IPS-11a (cell line): ENCODE results near the gene KCNIP3.

Source experiments
- H3K4me3 ChIP-seq: one replicate; pipeline ENCODE4 v1.5.1; 2013; ENCODE audit warnings: low read depth, low read length, control low read depth

The KCNIP3 gene

DNA sequence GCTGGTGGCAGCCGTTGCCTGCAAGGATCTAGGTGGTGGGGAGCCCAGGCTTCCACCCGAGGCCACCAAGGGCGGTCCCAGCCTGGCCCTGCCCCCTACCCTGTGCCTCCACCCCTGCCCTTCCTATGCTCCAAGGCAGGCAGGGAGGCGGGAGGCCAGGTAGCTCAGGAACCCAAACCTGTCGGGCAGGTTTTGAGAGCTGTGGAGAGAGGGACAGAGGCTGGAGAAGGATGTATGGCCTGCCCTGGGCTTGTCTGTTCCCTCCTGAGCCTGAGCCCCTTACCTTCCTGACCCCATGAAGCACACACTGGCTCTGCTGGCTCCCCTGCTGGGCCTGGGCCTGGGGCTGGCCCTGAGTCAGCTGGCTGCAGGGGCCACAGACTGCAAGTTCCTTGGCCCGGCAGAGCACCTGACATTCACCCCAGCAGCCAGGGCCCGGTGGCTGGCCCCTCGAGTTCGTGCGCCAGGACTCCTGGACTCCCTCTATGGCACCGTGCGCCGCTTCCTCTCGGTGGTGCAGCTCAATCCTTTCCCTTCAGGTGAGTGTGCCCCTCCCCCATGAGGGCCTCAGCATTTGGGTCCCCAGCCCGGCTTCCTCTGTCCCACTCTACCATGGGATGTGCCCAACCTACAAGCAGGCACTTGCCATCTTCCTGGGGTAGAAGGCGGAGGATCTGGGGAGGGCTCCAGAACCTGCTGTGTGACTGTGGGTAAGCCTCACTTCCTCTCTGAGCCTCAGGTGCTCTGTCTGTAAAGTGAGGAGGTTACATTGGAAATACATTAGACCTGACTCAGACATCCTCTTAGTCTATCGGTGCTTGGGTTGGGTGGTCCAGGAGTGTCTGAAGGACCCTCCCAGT, 22.6 kb upstream of the KCNIP3 start, which contains the start of gene PROM2:
Gene PROM2 (plus strand): TSS at position 159 of the 860 bp plus-strand sequence. CDS start 137 bp downstream, at position 296.
- no peak within 1 kb of the TSS for H3K4me3 ChIP-seq

DNA sequence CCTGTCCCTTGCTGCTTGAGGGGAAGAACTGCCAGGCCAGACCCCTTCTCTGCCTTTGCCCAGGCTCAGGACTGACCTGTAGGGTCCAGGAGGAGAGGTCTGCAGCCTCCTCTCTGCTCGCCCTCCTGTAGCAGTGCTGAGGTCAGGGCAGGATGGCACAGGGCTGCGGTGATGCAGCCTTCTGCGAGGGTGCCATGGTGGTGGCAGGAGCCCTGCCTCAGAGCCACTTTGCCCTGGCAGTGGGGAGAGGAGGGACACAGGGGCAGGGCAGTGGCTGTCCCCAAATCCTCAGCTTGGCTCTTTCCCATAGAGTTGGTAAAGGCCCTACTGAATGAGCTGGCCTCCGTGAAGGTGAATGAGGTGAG, 22.0 kb upstream of the KCNIP3 start:
- H3K4me3 ChIP-seq, result no peak overlapping the region

DNA sequence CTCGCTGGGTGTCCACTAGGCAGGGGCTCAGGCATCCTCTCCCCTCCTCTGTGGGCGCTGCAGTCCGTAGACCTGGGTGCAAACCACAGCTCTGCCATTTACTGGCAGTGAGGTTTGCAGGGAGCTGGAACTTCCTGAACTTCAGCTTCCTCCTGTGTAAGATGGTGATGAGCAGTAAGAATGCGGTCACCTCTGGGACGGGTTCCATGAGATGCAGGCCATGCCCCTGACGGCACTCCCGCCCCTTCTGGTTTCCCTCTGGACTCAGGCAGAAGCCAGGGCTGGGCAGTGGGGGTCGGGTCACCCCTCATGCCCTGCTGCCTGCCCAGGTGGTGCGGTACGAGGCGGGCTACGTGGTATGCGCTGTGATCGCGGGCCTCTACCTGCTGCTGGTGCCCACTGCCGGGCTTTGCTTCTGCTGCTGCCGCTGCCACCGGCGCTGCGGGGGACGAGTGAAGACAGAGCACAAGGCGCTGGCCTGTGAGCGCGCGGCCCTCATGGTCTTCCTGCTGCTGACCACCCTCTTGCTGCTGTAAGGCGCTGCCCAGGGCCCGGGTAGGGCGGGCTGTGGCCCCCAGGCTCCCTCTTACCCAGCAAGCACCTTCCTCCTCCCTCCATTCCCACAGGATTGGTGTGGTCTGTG, 21.4 kb upstream of the KCNIP3 start:
- H3K4me3 ChIP-seq, result no peak overlapping the region

DNA sequence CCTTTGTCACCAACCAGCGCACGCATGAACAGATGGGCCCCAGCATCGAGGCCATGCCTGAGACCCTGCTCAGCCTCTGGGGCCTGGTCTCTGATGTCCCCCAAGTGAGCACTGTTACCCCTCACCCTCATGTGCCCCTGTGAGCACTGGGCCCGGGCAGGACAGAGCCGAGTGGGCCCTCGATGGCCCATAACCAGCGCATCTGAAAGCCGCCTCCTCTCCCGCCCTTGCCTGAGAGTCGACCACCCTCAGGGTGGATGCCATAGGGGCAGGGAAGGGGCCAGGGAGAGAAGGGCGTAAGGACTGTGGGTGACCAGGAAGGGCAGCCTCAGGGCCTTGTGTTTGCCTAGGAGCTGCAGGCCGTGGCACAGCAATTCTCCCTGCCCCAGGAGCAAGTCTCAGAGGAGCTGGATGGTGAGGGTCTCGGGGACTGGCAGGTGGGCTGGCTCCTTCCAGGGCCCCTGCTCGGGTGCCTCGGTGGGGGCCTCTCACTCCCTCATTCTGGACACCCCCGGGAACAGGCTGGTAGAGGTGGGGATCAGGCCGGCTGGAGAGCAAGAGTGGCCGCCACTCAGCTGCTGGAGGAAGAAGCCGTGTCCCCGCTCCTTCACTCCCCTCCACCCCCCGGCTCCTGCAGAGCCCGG, 20.8 kb upstream of the KCNIP3 start:
- no peak overlapping the region for H3K4me3 ChIP-seq

DNA sequence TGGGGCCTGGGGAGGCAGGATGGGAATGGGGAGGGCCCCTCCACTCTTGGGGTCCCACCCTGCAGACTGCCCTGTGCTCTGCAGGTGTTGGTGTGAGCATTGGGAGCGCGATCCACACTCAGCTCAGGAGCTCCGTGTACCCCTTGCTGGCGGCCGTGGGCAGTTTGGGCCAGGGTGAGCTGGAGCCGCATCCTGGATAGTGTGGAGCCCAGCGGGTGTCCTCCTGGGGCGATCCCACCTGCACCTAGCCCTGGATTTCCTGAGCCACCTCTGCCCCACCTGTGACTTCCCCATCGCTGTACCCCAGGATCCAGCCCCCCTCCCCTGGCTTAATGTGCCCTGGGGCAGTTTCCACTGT, 20.3 kb upstream of the KCNIP3 start:
- H3K4me3 ChIP-seq, result no peak overlapping the region

DNA sequence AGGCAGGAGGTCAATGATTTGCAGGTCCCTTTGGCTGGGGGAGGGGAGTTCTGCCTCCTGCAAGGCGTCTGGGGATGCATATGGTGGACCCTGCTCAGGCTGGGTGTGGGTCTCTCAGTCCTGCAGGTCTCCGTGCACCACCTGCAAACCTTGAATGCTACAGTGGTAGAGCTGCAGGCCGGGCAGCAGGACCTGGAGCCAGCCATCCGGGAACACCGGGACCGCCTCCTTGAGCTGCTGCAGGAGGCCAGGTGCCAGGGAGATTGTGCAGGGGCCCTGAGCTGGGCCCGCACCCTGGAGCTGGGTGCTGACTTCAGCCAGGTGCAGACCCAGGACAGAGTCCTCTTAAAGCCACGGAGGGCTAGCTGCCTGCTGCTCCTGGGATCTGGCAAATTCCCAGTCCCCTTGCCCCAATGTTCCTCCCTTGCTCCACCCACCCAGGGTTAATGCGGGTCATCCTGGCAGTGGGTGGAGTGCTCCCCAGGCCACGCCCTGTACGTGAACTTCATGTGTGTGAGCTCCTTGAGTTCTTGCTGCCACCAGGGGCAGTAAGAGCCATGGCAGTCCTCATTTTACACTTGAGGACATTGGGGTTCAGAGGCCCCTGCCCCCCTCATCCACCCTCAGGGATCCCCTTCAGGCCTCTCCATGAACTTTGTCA, 19.8 kb upstream of the KCNIP3 start:
- no peak overlapping the region for H3K4me3 ChIP-seq

DNA sequence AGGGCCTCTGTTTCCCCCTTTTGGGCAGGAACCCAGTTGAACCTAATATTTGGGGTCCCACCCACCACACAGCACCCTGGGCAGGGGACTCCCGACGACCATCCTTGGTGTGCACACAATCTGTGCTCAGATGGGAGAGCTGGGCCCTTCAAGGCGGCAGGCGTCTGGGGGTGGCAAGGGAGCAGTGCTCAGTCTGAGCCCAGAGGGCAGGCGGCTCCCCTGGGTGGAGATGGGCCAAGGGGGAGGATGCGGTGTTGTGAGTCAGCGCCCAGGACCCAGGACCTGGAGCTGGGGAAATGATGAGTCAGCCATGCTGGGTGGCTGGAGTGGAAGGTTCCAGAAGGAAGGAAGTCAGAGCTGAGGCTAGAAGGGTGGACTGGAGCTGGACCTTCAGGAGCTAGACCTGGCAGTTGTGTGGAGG, 19.1 kb upstream of the KCNIP3 start:
- no peak overlapping the region for H3K4me3 ChIP-seq

DNA sequence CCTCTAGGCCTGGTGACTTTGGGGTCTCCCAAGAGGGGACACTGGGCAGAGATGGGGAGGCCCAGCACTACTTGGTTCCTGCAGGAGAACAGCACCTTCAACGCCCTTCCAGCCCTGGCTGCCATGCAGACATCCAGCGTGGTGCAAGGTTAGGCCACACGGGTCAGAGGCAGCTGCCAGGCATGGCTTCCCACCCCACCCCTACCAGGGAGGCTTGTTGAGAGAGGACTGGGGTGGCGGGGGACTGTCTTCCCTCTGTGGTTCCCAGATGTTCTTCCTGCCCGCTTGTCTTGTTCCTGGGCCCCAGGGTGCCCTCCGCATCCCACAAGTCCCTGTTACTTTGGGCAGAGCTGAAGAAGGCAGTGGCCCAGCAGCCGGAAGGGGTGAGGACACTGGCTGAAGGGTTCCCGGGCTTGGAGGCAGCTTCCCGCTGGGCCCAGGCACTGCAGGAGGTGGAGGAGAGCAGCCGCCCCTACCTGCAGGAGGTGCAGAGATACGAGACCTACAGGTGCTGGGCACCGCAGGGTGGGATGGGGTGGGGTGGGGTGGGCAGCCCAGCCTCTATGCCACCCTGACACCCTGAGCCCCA, 18.4 kb upstream of the KCNIP3 start:
- no peak overlapping the region for H3K4me3 ChIP-seq

DNA sequence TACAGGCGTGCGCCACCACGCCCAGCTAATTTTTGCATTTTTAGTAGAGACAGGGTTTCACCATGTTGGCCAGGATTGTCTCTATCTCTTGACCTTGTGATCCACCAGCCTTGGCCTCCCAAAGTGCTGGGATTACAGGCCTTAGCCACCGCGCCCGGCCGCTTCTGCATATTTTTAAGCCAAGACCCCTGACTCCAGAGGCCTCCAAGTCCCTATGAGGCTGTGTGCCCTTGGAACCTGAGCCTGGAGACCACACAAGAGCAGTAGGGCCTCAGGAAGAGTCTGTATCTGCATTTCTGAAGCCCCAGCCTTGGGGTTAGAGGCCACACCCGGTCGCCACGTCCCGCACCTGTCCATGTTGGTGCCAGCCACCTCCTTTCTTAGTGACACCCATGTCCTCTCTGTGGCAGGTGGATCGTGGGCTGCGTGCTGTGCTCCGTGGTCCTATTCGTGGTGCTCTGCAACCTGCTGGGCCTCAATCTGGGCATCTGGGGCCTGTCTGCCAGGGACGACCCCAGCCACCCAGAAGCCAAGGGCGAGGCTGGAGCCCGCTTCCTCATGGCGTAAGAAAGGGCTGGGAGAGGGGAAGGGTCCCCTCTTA, 17.6 kb upstream of the KCNIP3 start:
- H3K4me3 ChIP-seq, result no peak overlapping the region

DNA sequence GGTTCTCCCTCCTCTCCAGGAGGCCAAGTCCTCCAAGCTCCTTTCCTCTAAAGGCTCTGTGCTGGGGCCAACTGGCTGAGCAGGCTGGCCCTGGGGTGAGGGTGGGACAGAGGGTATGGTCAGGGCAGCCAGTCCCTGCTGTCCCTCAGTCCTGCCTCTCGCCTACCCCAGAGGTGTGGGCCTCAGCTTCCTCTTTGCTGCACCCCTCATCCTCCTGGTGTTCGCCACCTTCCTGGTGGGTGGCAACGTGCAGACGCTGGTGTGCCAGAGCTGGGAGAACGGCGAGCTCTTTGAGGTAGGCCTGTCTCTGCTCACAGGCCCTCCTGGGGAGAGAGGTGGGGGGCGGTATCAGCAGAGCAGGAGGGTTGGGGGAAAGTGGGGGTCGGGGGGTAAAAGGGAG, 16.1 kb upstream of the KCNIP3 start:
- no peak overlapping the region for H3K4me3 ChIP-seq

DNA sequence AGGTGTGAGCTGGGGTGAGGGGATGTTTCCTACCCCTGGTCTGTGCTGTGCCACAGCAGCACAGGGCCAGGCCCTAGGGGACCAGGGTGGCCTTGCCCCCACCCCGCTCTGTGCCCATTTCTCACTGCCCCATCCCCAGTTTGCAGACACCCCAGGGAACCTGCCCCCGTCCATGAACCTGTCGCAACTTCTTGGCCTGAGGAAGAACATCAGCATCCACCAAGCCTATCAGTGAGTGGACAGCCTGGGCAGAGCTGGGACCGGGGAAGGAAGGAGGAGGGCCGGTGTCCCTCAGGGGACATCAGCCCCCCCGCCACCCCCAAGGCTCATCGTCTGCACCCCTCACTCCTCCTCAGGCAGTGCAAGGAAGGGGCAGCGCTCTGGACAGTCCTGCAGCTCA, 15.4 kb upstream of the KCNIP3 start:
- H3K4me3 ChIP-seq, result no peak overlapping the region

DNA sequence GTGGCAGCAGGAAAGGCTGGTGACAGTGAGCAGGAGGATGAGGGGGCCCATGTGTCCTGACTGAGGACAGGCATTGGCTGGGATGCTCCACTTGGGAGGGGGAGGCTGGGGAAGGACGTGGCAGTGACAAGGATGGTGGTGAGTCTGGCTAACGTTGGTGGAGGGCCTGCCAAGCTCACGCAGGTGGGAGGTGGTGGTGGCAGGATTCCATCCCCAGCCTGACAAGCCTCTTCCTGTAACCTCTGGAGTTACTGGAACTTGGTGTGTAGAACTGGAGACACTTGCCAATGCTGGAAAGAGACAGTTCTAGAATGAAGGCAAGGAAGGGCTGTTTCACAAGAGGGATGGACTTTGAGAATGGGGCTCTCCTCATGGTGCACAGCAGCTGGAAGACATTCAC, 14.7 kb upstream of the KCNIP3 start:
- H3K4me3 ChIP-seq, result no peak overlapping the region

DNA sequence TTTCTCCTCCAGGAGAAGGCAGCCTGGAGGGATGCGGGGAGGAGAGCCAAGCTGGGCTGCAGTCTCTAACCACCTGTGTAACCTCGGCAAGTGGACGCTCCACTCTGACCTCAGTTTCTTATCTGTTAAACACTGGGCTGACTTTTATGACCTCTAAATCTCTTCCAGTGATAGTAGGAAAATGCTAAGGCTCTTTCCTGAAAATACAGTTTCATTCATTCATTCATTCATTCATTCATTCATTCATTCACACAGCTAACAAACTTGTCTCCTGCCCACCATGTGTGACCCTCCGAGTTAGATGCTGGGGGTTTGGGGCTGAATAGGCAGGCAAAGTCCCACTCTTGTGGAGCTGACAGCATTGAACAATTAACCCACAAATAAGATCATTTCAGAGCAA, 13.6 kb upstream of the KCNIP3 start:
- H3K4me3 ChIP-seq, result no peak overlapping the region

DNA sequence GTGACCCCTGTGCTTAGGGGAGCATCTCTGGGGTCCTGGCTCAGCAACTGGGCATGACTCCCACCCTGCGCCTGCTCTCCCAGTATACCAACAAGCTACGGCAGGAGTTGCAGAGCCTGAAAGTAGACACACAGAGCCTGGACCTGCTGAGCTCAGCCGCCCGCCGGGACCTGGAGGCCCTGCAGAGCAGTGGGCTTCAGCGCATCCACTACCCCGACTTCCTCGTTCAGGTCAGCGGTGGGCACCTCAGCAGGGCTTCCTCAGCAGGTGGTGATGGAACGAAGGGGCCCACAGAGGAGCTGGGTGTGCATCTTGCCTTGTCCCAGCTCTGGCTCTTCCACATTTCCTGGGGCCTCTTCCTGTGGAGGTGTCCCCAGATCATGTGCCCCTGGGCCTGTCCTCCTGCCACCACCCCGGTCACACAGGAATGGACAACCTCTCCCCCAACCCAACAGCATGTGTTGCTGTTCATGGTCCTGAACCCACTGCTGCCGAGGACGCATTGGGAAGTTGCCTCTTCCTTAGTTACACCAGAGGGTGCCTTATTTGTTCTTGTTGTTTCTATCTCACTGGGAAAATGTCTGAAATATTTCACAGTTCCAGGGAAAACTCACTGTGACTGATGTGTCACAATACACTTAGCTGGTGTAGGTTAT, 12.1 kb upstream of the KCNIP3 start:
- no peak overlapping the region for H3K4me3 ChIP-seq

DNA sequence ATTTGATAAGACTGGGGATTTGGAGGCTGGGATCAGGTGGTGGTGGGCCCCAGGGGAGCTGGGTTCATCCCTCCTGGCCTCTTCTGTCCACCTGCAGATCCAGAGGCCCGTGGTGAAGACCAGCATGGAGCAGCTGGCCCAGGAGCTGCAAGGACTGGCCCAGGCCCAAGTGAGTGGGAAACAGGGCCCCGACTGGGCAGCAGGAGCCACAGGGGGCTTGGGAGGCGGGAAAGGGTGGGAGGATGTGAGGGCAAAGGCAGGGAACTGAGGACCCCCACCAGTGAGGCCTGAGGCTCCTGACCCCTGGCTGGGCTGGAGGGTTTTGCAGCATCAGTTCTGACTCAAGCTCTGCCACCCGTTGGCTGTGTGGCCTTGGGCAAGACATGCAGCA, 11.6 kb upstream of the KCNIP3 start:
- H3K4me3 ChIP-seq, result no peak overlapping the region

DNA sequence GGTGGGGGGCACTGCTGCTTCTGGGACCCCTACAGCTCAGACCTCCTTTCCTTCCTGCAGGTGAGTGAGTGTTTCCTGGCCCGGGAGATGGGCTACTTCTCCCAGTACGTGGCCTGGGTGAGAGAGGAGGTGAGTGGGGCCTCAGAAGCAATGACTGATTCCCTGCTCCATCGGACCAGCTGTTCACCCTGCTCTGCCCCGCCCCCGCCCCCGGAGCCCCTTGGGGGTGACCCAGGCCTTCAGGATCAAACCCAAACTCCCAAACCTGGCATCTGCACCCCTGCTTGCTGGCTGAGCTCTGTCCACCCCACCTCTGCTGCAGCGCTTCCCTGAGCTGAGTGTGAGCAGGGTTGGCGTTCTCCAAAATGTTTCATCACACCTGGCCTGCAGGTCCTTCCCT, 9.8 kb upstream of the KCNIP3 start:
- H3K4me3 ChIP-seq, result no peak overlapping the region

DNA sequence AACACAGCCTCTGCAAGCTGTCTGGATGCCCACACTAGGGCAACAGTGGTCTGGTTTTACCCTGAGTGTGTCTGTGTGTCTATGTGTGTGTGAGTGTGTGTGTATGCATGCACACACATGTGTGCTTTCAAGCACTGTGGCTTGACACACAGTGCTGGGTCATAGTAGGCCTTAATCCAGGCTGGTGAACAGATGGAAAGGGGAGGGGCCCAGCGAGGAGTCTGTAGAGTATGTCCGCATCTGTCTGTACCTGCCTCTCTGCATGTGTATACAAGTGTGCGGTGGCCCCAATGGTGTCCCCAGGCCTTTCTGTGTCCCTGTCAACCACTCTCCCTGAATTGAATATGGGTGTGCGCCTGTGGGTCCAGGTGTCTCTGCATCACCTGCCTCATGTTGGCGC, 9.3 kb upstream of the KCNIP3 start:
- no peak overlapping the region for H3K4me3 ChIP-seq

DNA sequence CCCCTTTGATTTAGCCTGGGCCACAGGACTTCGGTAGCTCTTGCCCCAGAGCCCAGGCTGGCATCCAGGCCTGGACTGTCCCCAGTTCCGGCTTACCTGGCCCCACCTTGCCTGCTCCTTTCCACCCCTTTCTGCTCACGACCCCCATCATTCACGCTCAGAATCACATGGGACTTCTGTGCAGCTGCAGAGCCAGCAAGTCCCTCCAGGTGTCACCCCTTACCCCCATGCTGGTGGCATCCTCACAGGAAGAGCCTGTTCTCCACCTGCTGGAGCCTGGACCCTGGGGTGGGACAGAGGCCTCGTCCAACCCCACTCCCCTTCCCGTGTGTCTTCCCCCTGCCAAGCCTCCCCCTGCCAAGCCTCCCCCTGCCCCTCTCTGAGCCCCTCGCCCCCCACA, 7.9 kb upstream of the KCNIP3 start:
- H3K4me3 ChIP-seq, result no peak overlapping the region

DNA sequence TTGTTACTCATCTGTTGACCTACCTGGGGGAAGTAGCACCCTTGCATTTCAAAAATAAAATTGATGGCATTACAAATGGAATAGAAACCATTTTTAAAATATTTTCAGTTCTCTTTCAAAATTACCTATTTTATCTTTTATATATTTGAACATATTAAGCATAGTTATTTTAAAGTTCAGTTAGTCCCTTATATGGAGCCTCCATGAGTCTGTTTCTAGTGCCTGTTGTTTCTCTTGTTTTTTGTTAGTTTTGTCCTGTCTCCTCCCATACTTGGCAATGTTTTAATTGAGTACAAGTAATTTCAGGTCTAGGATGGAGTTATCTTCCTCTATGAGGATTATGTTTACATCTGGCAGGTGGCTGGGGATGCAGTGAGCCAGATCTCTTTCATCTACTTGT, 5.9 kb upstream of the KCNIP3 start:
- no peak overlapping the region for H3K4me3 ChIP-seq

DNA sequence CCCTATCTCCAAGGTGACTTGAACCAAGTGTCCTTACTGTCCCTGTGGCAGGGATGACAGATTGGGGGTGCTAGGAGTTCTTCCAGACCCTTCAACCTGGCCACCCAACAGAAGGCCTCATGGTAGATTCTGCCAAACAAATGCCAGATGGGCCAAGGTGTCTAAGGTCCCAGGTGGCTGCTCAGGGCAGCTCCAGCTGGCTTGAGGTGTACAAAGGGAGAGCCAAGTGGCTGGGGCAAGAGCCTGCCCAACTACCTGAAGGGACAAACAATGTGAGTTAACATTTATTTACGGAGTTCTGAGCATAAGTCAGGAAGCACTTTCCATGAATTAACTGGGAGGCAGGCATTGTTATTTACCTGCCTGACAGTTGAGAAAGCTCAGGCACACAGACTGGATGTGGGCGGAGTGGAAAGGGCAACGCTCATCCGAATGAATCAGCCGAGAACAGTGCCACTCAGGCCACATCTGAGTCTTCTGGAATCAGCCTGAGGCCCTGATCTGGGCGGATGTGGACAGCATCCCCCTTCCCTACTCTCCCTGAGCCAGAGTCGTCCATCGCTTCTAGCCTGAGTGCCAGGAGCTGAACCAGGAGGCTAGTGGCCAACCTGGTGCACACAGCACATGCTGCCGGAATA, 4.4 kb upstream of the KCNIP3 start:
- no peak overlapping the region for H3K4me3 ChIP-seq
